HG03378 (cell line): ENCODE results near the gene RPP21.

Experiments
- ATAC-seq: cut with Tn5 transposase; IDR thresholded peaks from one replicate; pipeline ENCODE4 v1.9.1; 2021; ENCODE audit warnings: mild to moderate bottlenecking, moderate library complexity; ENCODE audit not compliant: unreplicated experiment

Gene RPP21

GRCh38 chr6:30328397-30328796 is 16.6 kb upstream of the RPP21 start:
- ATAC-seq: no peak

- no peak for ATAC-seq
These were observed 15.6 kb upstream of the RPP21 start for GRCh38 chr6:30329331-30329730.

- no peak for ATAC-seq
These were observed 13.0 kb upstream of the RPP21 start for GRCh38 chr6:30331981-30332380.

GRCh38 chr6:30334075-30334783 is 10.7 kb upstream of the RPP21 start:
- no peak for ATAC-seq

- no peak for ATAC-seq
These were observed 4.3 kb upstream of the RPP21 start for GRCh38 chr6:30340589-30341054.

- ATAC-seq: no peak
These were observed 3.7 kb upstream of the RPP21 start for GRCh38 chr6:30341218-30341617.

GRCh38 chr6:30341728-30342127 is 3.2 kb upstream of the RPP21 start:
- ATAC-seq: no peak

GRCh38 chr6:30344191-30344867 is 627 bp upstream of the RPP21 start:
- no peak for ATAC-seq

- ATAC-seq: no peak
These were observed 896 bp downstream of the RPP21 start for GRCh38 chr6:30345852-30346251.

GRCh38 chr6:30348957-30349356 is 4.0 kb downstream of the RPP21 start:
- no peak for ATAC-seq

- no peak for ATAC-seq
These were observed 4.6 kb downstream of the RPP21 start for GRCh38 chr6:30349421-30350177.

- ATAC-seq: no peak
These were observed 5.6 kb downstream of the RPP21 start for GRCh38 chr6:30350524-30350923.

- no peak for ATAC-seq
These were observed 7.6 kb downstream of the RPP21 start for GRCh38 chr6:30352550-30352949.

GRCh38 chr6:30355281-30355680 is 10.3 kb downstream of the RPP21 start:
- ATAC-seq: no peak

- ATAC-seq: no peak
These were observed 11.6 kb downstream of the RPP21 start for GRCh38 chr6:30356536-30356935.

GRCh38 chr6:30357678-30358540 is 13.0 kb downstream of the RPP21 start:
- ATAC-seq: no peak

GRCh38 chr6:30359276-30359675 is 14.3 kb downstream of the RPP21 start:
- no peak for ATAC-seq

- no peak for ATAC-seq
These were observed 15.2 kb downstream of the RPP21 start for GRCh38 chr6:30360139-30360538.

- no peak for ATAC-seq
These were observed 16.7 kb downstream of the RPP21 start for GRCh38 chr6:30361661-30362060.

GRCh38 chr6:30363459-30363858 is 18.5 kb downstream of the RPP21 start:
- no peak for ATAC-seq

GRCh38 chr6:30364591-30364990 is 19.6 kb downstream of the RPP21 start:
- no peak for ATAC-seq
